Esophagus muscularis mucosa (tissue), 4 donors: Measurements from ENCODE around the gene PHLDA3. TPM values are rescaled to one million over a fixed set of nuclear protein-coding genes. Genes with fewer than 3 reads are reported as not detected.

ENCODE experiments used
- DNase-seq: peaks from one replicate; pipeline ENCODE4 v3.0.0-alpha.2; 2017; ENCODE audit errors: extremely low spot score
- H3K27ac ChIP-seq, 4 donors: fragments of 200-600 bp; sonication (generic); replicated peaks in 1 of 4; 1 replicate in 3 of 4; 2 replicates in 1 of 4; pipeline ENCODE4 v1.5.1; 2016 to 2019; ENCODE audit warnings: mild to moderate bottlenecking in 1 of 4
- H3K27me3 ChIP-seq, 4 donors: fragments of 200-600 bp; sonication (generic); one replicate each; pipeline versions ENCODE4 v1.5.1 to v1.6.0; 2016 to 2019
- H3K36me3 ChIP-seq, 4 donors: fragments of 200-600 bp; sonication (generic); one replicate each; pipeline ENCODE4 v1.5.1; 2016 to 2019
- H3K4me1 ChIP-seq, 4 donors: fragments of 200-600 bp; sonication (generic); one replicate each; pipeline ENCODE4 v1.5.1; 2016 to 2019
- H3K4me3 ChIP-seq, 4 donors: fragments of 200-600 bp; sonication (generic); 1 replicate in 2 of 4; 2 replicates in 2 of 4; pipeline ENCODE4 v1.5.1; 2016 to 2019; ENCODE audit warnings: mild to moderate bottlenecking in 4 of 4, moderate library complexity in 1 of 4
- H3K9me3 ChIP-seq, 4 donors: fragments of 200-600 bp; sonication (generic); 1 replicate in 3 of 4; 2 replicates in 1 of 4; pipeline ENCODE4 v1.5.1; 2016 to 2019
- EP300 ChIP-seq: sonication (generic); formaldehyde crosslinking; IDR thresholded peaks from one replicate; pipeline ENCODE4 v1.6.1; 2017; ENCODE audit warnings: antibody characterized with exemption
- POLR2A ChIP-seq: fragments of 450-650 bp; IDR thresholded peaks from one replicate; pipeline ENCODE4 v1.6.1; 2017; ENCODE audit warnings: antibody characterized with exemption, moderate library complexity, mild to moderate bottlenecking, low read depth
- POLR2AphosphoS5 ChIP-seq, 2 donors: sonication (generic); formaldehyde crosslinking; IDR thresholded peaks; one replicate each; pipeline ENCODE4 v1.6.1; 2017; ENCODE audit warnings: antibody characterized with exemption in 2 of 2
- WGBS: methylation state at CpG from one replicate; pipeline ENCODE4 v1.1.5; 2018; 5-methylcytosine and 5-hydroxymethylcytosine counted together
- intact Hi-C: fragments of 100-400 bp; cut with DNase I; formaldehyde crosslinking; loops from one replicate; pipeline ENCODE4 v1.15.1; 2023
- total RNA-seq, 4 donors: library from RNA; depleted of rRNA; stranded (reverse); fragments of >200 nt; gene quantifications; one replicate each; pipeline versions ENCODE4 v1.1.0 to v1.2.1, GENCODE V29; 2016
- TF ChIP-seq, protein P1 (sequence below), 3 experiments: fragments of 200-600 bp in 2 of 3; fragments of 450-650 bp in 1 of 3; sonication (generic) in 2 of 3; IDR thresholded peaks; one replicate each; pipeline ENCODE4 v1.5.1; 2017 to 2019; ENCODE audit warnings: antibody characterized with exemption in 3 of 3, mild to moderate bottlenecking in 2 of 3, moderate library complexity in 1 of 3

The PHLDA3 gene
- 100 to 1,000 TPM in 2 of 4 donors, 10 to 100 TPM in 2; 63.5 to 158 (median 106) TPM for total RNA-seq

- peaks cover 27 to 48% (median 45%) of the 10 kb centered on the region in 4 donors for H3K4me1 ChIP-seq
- no peaks in the 10 kb centered on the region for H3K27me3 ChIP-seq
- WGBS: 0% methylated on average over 11 of the region's 76 CpGs
- peaks cover 13 to 26% (median 21%) of the 10 kb centered on the region in 4 donors for H3K36me3 ChIP-seq
- DNase-seq: peak; percentile 96
- H3K9me3 ChIP-seq: no peaks in the 10 kb centered on the region
- TF ChIP-seq POLR2AphosphoS5 (IDR thresholded peaks at IDR 0.05) (peak; percentile 86 to 96), EP300 (no peak), POLR2A (peak; percentile 93)
- TF ChIP-seq, protein P1, sequence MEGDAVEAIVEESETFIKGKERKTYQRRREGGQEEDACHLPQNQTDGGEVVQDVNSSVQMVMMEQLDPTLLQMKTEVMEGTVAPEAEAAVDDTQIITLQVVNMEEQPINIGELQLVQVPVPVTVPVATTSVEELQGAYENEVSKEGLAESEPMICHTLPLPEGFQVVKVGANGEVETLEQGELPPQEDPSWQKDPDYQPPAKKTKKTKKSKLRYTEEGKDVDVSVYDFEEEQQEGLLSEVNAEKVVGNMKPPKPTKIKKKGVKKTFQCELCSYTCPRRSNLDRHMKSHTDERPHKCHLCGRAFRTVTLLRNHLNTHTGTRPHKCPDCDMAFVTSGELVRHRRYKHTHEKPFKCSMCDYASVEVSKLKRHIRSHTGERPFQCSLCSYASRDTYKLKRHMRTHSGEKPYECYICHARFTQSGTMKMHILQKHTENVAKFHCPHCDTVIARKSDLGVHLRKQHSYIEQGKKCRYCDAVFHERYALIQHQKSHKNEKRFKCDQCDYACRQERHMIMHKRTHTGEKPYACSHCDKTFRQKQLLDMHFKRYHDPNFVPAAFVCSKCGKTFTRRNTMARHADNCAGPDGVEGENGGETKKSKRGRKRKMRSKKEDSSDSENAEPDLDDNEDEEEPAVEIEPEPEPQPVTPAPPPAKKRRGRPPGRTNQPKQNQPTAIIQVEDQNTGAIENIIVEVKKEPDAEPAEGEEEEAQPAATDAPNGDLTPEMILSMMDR (IDR thresholded peaks at IDR 0.05): peak in 2 of 3 experiments; percentile 5 to 13
- H3K27ac ChIP-seq: peak within 1 kb of the TSS; percentile 93 to 99 (median 96)
- intact Hi-C loops: no loop called here
- peak within 1 kb of the TSS; percentile 81 to 99 (median 92) for H3K4me3 ChIP-seq
Measured at GRCh38 chr1:201468844-201469644, at the start of gene PHLDA3. Gene PHLDA3, minus strand, starts transcription at chr1:201469188. Its CDS starts 402 bp downstream, at chr1:201468786.

DNA sequence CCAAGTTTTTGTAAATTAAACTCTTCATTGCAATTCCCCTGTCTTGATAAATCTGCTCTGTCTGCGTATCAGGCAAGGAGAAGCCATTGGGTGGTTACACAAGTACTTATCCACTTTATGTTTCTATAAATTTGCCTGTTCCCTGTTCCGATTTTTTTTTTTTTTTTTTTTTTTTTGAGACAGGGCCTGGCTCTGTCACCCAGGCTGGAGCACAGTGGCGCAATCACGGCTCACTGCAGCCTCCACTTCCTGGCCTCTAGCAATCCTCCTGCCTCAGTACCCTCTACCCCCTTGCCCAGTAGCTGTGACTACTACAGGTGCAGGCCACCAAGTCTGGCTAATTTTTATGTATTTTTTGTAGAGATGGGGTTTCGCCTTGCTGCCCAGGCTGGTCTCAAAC, 49.1 kb upstream of the PHLDA3 start:
- H3K27me3 ChIP-seq: no peaks in the 10 kb centered on the region
- WGBS: 92% methylated on average over 5 of the region's 5 CpGs
- H3K4me1 ChIP-seq: peaks cover 0 to 9% (median 4%) of the 10 kb centered on the region in 4 donors
- no peak overlapping the region for H3K4me3 ChIP-seq
- TF ChIP-seq POLR2A (no peak), EP300 (no peak), POLR2AphosphoS5 (IDR thresholded peaks at IDR 0.05) (no peak)
- TF ChIP-seq, protein P1 (IDR thresholded peaks at IDR 0.05): no peak
- no peaks in the 10 kb centered on the region for H3K9me3 ChIP-seq
- H3K36me3 ChIP-seq: peaks cover 0 to 10% (median 2%) of the 10 kb centered on the region in 4 donors
- no peak for DNase-seq
- H3K27ac ChIP-seq: no peak overlapping the region
- intact Hi-C loops: no loop called here

GRCh38 chr1:201517631-201518030, 48.6 kb upstream of the PHLDA3 start:
- H3K27me3 ChIP-seq: no peaks in the 10 kb centered on the region
- H3K9me3 ChIP-seq: no peaks in the 10 kb centered on the region
- H3K4me1 ChIP-seq: peaks cover 3 to 13% (median 7%) of the 10 kb centered on the region in 4 donors
- peaks cover 0 to 10% (median 2%) of the 10 kb centered on the region in 4 donors for H3K36me3 ChIP-seq
- WGBS: 85% methylated on average over 6 of the region's 7 CpGs
- TF ChIP-seq, protein P1 (IDR thresholded peaks at IDR 0.05): no peak
- no peak for TF ChIP-seq POLR2AphosphoS5 (IDR thresholded peaks at IDR 0.05)
- no peak for TF ChIP-seq POLR2A
- TF ChIP-seq EP300: no peak
- no peak overlapping the region for H3K4me3 ChIP-seq
- intact Hi-C loops: no loop called here
- H3K27ac ChIP-seq: no peak overlapping the region
- no peak for DNase-seq

DNA sequence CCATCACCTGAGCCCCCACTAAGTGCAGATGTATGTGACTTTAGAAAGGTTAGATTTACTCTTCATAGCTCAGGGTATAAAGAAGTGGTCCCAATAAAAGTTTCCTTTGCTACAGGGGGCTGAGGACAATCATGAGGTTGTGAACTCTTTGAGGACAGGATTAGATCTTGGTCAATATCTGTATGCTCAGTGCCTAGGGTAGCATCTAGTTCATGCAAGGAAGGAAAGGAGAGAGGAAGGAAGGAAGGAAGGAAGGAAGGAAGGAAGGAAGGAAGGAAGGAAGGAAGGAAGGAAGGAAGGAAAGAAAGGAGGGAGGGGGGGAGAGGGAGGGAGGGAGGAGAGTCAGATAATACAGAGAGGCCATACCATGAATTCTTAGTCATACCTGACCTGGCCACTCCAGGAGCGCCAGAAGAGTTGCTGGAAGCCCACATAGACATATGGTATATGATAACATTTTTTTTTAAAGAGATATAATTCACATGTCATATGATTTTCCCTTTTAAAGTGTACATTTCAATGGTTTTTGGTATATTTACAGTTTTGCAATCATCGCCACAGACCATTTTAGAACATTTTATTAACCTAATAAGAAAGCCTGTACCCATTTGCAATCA, 47.6 kb upstream of the PHLDA3 start:
- DNase-seq: no peak
- Histone ChIP-seq H3K27ac (no peak overlapping the region), H3K4me3 (no peak overlapping the region), H3K9me3 (no peaks in the 10 kb centered on the region), H3K4me1 (peaks cover 13 to 23% (median 17%) of the 10 kb centered on the region in 4 donors), H3K36me3 (peaks cover 0 to 10% (median 2%) of the 10 kb centered on the region in 4 donors), H3K27me3 (no peaks in the 10 kb centered on the region)
- TF ChIP-seq EP300: no peak
- no peak for TF ChIP-seq POLR2A
- TF ChIP-seq, protein P1 (IDR thresholded peaks at IDR 0.05): no peak
- TF ChIP-seq POLR2AphosphoS5 (IDR thresholded peaks at IDR 0.05): no peak
- 98% methylated on average over 2 of the region's 2 CpGs for WGBS
- intact Hi-C loops: no loop called here
